Measurements from ENCODE around the gene MMD2.

GRCh38 chr7:4893929-4894475, 65.0 kb downstream of the MMD2 start:
- TF ChIP-seq CTCF (IDR thresholded peaks at IDR 0.05; ENCODE audit: insufficient read depth, low read length) (no peak), POLR2AphosphoS5 (IDR thresholded peaks at IDR 0.05; ENCODE audit: low read depth) (no peak), GABPA (IDR thresholded peaks at IDR 0.05; ENCODE audit: low read depth) (no peak)

Measured in HL-60 (cell line).